ENCODE measurements around the gene RAP1B. TPM values are rescaled to one million over a fixed set of nuclear protein-coding genes. Genes with fewer than 3 reads are reported as not detected.
"Not testable (repeated sequence)": the region's sequence is repeated elsewhere in the genome, so short reads cannot be mapped to it uniquely, and the experiment has no call there.

Gene RAP1B
- polyA plus RNA-seq, 1 donor: 84.4 TPM

- DNase-seq: no peak
These were observed 25.6 kb downstream of the RAP1B start for GRCh38 chr12:68636268-68636667.

- DNase-seq: not testable (repeated sequence)
These were observed 26.7 kb downstream of the RAP1B start for GRCh38 chr12:68637439-68637838.

GRCh38 chr12:68638171-68638570 is 27.5 kb downstream of the RAP1B start:
- no peak for DNase-seq

GRCh38 chr12:68638721-68639395 is 28.2 kb downstream of the RAP1B start:
- DNase-seq: no peak

GRCh38 chr12:68639396-68639767 is 28.7 kb downstream of the RAP1B start:
- no peak for DNase-seq

GRCh38 chr12:68641138-68641537 is 30.4 kb downstream of the RAP1B start:
- DNase-seq: no peak

- no peak for DNase-seq
These were observed 35.8 kb downstream of the RAP1B start for GRCh38 chr12:68646484-68646883.

GRCh38 chr12:68647507-68647906 is 36.8 kb downstream of the RAP1B start:
- DNase-seq: no peak

GRCh38 chr12:68648179-68648578 is 37.5 kb downstream of the RAP1B start:
- no peak for DNase-seq

- no peak for DNase-seq
These were observed 54.4 kb downstream of the RAP1B start for GRCh38 chr12:68665016-68665569.

- no peak for DNase-seq
These were observed 56.6 kb downstream of the RAP1B start for GRCh38 chr12:68667291-68667690.

GRCh38 chr12:68667896-68668295 is 57.2 kb downstream of the RAP1B start:
- DNase-seq: no peak

GRCh38 chr12:68671179-68671578 is 60.5 kb downstream of the RAP1B start:
- no peak for DNase-seq

- no peak for DNase-seq
These were observed 63.1 kb downstream of the RAP1B start for GRCh38 chr12:68673788-68674187.

GRCh38 chr12:68674376-68674775 is 63.7 kb downstream of the RAP1B start:
- no peak for DNase-seq

GRCh38 chr12:68675101-68675842 is 64.6 kb downstream of the RAP1B start:
- DNase-seq: no peak

GRCh38 chr12:68676854-68677253 is 66.2 kb downstream of the RAP1B start:
- DNase-seq: not testable (repeated sequence)

GRCh38 chr12:68686262-68686594 is 75.5 kb downstream of the RAP1B start:
- no peak for DNase-seq

- peak; percentile 98 for DNase-seq
These were observed 76.2 kb downstream of the RAP1B start, which contains the start of gene NUP107 for GRCh38 chr12:68686595-68687521. Gene NUP107 (plus strand): TSS chr12:68686978. CDS start chr12:68687066, 88 bp downstream.

GRCh38 chr12:68695454-68695853 is 84.8 kb downstream of the RAP1B start:
- DNase-seq: no peak

- DNase-seq: no peak
These were observed 88.8 kb downstream of the RAP1B start for GRCh38 chr12:68699486-68699885.
